GM19035 (cell line): ENCODE data around the gene PYDC2.

Source experiments
- ATAC-seq: cut with Tn5 transposase; IDR thresholded peaks from one replicate; pipeline ENCODE4 v1.9.1; 2021; ENCODE audit not compliant: unreplicated experiment

The PYDC2 gene

GRCh38 chr3:191461113-191461595, at the start of gene PYDC2:
Gene PYDC2, plus strand, starts transcription at chr3:191461163. Its CDS starts 0 bp downstream, at chr3:191461163.
- ATAC-seq, result no peak

GRCh38 chr3:191412759-191413158, 48.2 kb upstream of the PYDC2 start:
- no peak for ATAC-seq

GRCh38 chr3:191414286-191414685, 46.7 kb upstream of the PYDC2 start:
- no peak for ATAC-seq

- ATAC-seq, result no peak
These were observed 46.2 kb upstream of the PYDC2 start for GRCh38 chr3:191414732-191415131.

GRCh38 chr3:191415566-191415965, 45.4 kb upstream of the PYDC2 start:
- no peak for ATAC-seq

GRCh38 chr3:191417457-191417729, 43.6 kb upstream of the PYDC2 start:
- no peak for ATAC-seq

GRCh38 chr3:191420771-191421170, 40.2 kb upstream of the PYDC2 start:
- no peak for ATAC-seq

GRCh38 chr3:191424881-191425280, 36.1 kb upstream of the PYDC2 start:
- ATAC-seq, result no peak

GRCh38 chr3:191425322-191425734, 35.6 kb upstream of the PYDC2 start:
- no peak for ATAC-seq

- no peak for ATAC-seq
These were observed 34.7 kb upstream of the PYDC2 start for GRCh38 chr3:191426311-191426710.

GRCh38 chr3:191428177-191428576, 32.8 kb upstream of the PYDC2 start:
- ATAC-seq, result no peak

GRCh38 chr3:191430103-191430502, 30.9 kb upstream of the PYDC2 start:
- no peak for ATAC-seq

- no peak for ATAC-seq
These were observed 29.7 kb upstream of the PYDC2 start for GRCh38 chr3:191431160-191431822.

- ATAC-seq, result no peak
These were observed 28.8 kb upstream of the PYDC2 start for GRCh38 chr3:191432162-191432561.

GRCh38 chr3:191434024-191434423, 26.9 kb upstream of the PYDC2 start:
- no peak for ATAC-seq

- no peak for ATAC-seq
These were observed 25.0 kb upstream of the PYDC2 start for GRCh38 chr3:191435981-191436380.

- no peak for ATAC-seq
These were observed 22.7 kb upstream of the PYDC2 start for GRCh38 chr3:191438150-191438814.

GRCh38 chr3:191440532-191440931, 20.4 kb upstream of the PYDC2 start:
- no peak for ATAC-seq

- ATAC-seq, result no peak
These were observed 19.3 kb upstream of the PYDC2 start for GRCh38 chr3:191441687-191442086.

- ATAC-seq, result no peak
These were observed 16.4 kb upstream of the PYDC2 start for GRCh38 chr3:191444569-191444968.

- ATAC-seq, result no peak
These were observed 11.7 kb upstream of the PYDC2 start for GRCh38 chr3:191449256-191449655.

- peak; percentile 84 for ATAC-seq
These were observed 5.6 kb upstream of the PYDC2 start for GRCh38 chr3:191455257-191455952.
